HepG2 (cell line): ENCODE measurements around the gene TMTC4. TPM values are rescaled to one million over a fixed set of nuclear protein-coding genes. Genes with fewer than 3 reads are reported as not detected.

ENCODE experiments used
- ATAC-seq: fragments of 200-7000 bp; cut with Tn5 transposase; 3 replicates; pipeline ENCODE4 v1.9.1; 2020; ENCODE audit warnings: mild to moderate bottlenecking, moderate library complexity
- BruUV-seq: library from RNA; stranded (reverse); fragments of 400-500 nt; replicated peaks from 2 replicates; lab custom pipeline; 2021; lab: Mats Ljungman, UMichigan
- CTCF ChIA-PET: fragments of 300-600 bp; formaldehyde crosslinking; extraction: SDS; loops from one replicate; lab custom pipeline; 2021; ENCODE audit warnings: low total read pairs, inconsistent platforms, low intra/inter-chr PET ratio; lab: Yijun Ruan, JAX
- POLR2A ChIA-PET: fragments of 350-600 bp; sonication (Branson Sonifier 250); formaldehyde crosslinking; loops from one replicate; lab custom pipeline; 2020; ENCODE audit warnings: antibody characterized with exemption, inconsistent platforms; lab: Yijun Ruan, JAX
- DNase-seq: peaks from one replicate; pipeline ENCODE4 v3.0.0-alpha.2; 2015; ENCODE audit warnings: low spot score
- FAIRE-seq: peaks from 3 replicates; lab custom pipeline; 2011; peaks lifted over from hg19 to GRCh38; lab: Jason Lieb, UNC
- H2AFZ ChIP-seq: one replicate; pipeline ENCODE4 v1.6.1; 2011; ENCODE audit warnings: low read length, inconsistent platforms
- H3K27ac ChIP-seq: fragments of 300-600 bp; 3 replicates; pipeline ENCODE4 v1.8.0; 2011; ENCODE audit warnings: mixed run types, mild to moderate bottlenecking, mixed read lengths, low read length, inconsistent platforms; ENCODE audit not compliant: insufficient read depth; ENCODE audit errors: extremely low read length
- H3K27me3 ChIP-seq, 2 experiments: fragments of 200-600 bp in 1 of 2; 2 replicates in 1 of 2; 3 replicates in 1 of 2; pipeline versions ENCODE4 v1.6.0 to v1.8.0; 2011; ENCODE audit warnings: low read length in 2 of 2, mild to moderate bottlenecking in 2 of 2, moderate library complexity in 2 of 2, inconsistent platforms in 1 of 2; ENCODE audit not compliant: insufficient read depth in 2 of 2, control insufficient read depth in 1 of 2
- H3K36me3 ChIP-seq, 2 experiments: fragments of 200-600 bp in 1 of 2; replicated peaks in 1 of 2; 2 replicates in 1 of 2; 3 replicates in 1 of 2; pipeline versions ENCODE4 v1.5.1 to v1.8.0; 2011; ENCODE audit warnings: low read length in 2 of 2, inconsistent platforms in 1 of 2; ENCODE audit not compliant: insufficient read depth in 2 of 2, control insufficient read depth in 1 of 2
- H3K4me1 ChIP-seq: 2 replicates; pipeline ENCODE4 v1.5.1; 2012; ENCODE audit warnings: low read length, inconsistent platforms; ENCODE audit not compliant: insufficient read depth
- H3K4me2 ChIP-seq: 2 replicates; pipeline ENCODE4 v1.6.0; 2011; ENCODE audit warnings: low read depth, low read length, inconsistent platforms
- H3K4me3 ChIP-seq, 3 experiments: fragments of 200-600 bp in 1 of 3; sonication (generic), shearing (Covaris generic) in 1 of 3; replicated peaks in 1 of 3; 2 replicates each; pipeline ENCODE4 v1.5.1; 2011 to 2016; ENCODE audit warnings: low read length in 3 of 3, inconsistent platforms in 2 of 3, low read depth in 2 of 3, mild to moderate bottlenecking in 2 of 3, control low read depth in 1 of 3, mixed read lengths in 1 of 3; ENCODE audit not compliant: insufficient read depth in 1 of 3
- H3K79me2 ChIP-seq: one replicate; pipeline ENCODE4 v1.6.1; 2011; ENCODE audit warnings: low read length, inconsistent platforms; ENCODE audit not compliant: insufficient read depth
- H3K9ac ChIP-seq: 2 replicates; pipeline ENCODE4 v1.6.0; 2011; ENCODE audit warnings: mild to moderate bottlenecking, low read depth, low read length, inconsistent platforms; ENCODE audit not compliant: insufficient read depth
- H3K9me3 ChIP-seq: 2 replicates; pipeline ENCODE4 v1.5.1; 2012; ENCODE audit warnings: mild to moderate bottlenecking, low read length
- H4K20me1 ChIP-seq: 2 replicates; pipeline ENCODE4 v1.6.0; 2011; ENCODE audit warnings: inconsistent platforms, mild to moderate bottlenecking, low read length, moderate library complexity; ENCODE audit not compliant: insufficient read depth
- CERS6 ChIP-seq: sonication (generic); formaldehyde crosslinking; IDR thresholded peaks from 2 replicates; pipeline ENCODE4 v1.5.0; 2020; ENCODE audit warnings: missing genetic modification reagents
- HNRNPL ChIP-seq: fragments of 200-400 bp; formaldehyde crosslinking; IDR thresholded peaks from 2 replicates; pipeline ENCODE4 v1.6.1; 2017; ENCODE audit warnings: mild to moderate bottlenecking, low read depth, low read length
- POLR2G ChIP-seq: fragments of 200-400 bp; formaldehyde crosslinking; IDR thresholded peaks from 2 replicates; pipeline ENCODE4 v1.6.1; 2018; ENCODE audit warnings: mild to moderate bottlenecking, low read depth, low read length, moderate library complexity
- RNF2 ChIP-seq: fragments of 450-650 bp; conservative IDR thresholded peaks from 2 replicates; pipeline ENCODE4 v1.6.1; 2016; ENCODE audit warnings: low read depth
- SCMH1 ChIP-seq: sonication (generic); formaldehyde crosslinking; IDR thresholded peaks from 2 replicates; pipeline ENCODE4 v1.9.0; 2021; ENCODE audit warnings: missing genetic modification reagents, mild to moderate bottlenecking, borderline replicate concordance
- SNAPC4 ChIP-seq: sonication (generic); formaldehyde crosslinking; IDR thresholded peaks from 2 replicates; pipeline ENCODE4 v1.4.0; 2020; ENCODE audit warnings: mild to moderate bottlenecking, missing genetic modification reagents
- TEAD2 ChIP-seq: sonication (generic); formaldehyde crosslinking; IDR thresholded peaks from 2 replicates; pipeline ENCODE4 v1.9.0; 2021; ENCODE audit warnings: missing genetic modification reagents
- TRIM22 ChIP-seq: fragments of 450-650 bp; IDR thresholded peaks from 2 replicates; pipeline ENCODE4 v1.6.1; 2017
- ZNF367 ChIP-seq: sonication (generic); formaldehyde crosslinking; IDR thresholded peaks from 2 replicates; pipeline ENCODE4 v1.4.0; 2020; ENCODE audit warnings: missing genetic modification reagents, borderline replicate concordance
- ZNF451 ChIP-seq: sonication (generic); formaldehyde crosslinking; IDR thresholded peaks from 2 replicates; pipeline ENCODE4 v1.5.0; 2020; ENCODE audit warnings: mild to moderate bottlenecking, missing genetic modification reagents
- whole genome bisulfite sequencing: methylation state at CpG from one replicate; pipeline ENCODE4 v1.1.6; 2017; ENCODE audit warnings: low lambda C conversion rate; 5-methylcytosine and 5-hydroxymethylcytosine counted together
- in situ Hi-C: cut with HindIII; loops from 2 replicates; pipeline ENCODE4 v1.10.0; 2017; ENCODE audit warnings: low pct_unique_long_range_greater_than_20kb; ENCODE audit not compliant: extremely low pct_ligation_motif_present
- intact Hi-C: fragments of 100-400 bp; cut with micrococcal nuclease; formaldehyde crosslinking; loops from one replicate; pipeline ENCODE4 v1.10.0; 2022; ENCODE audit not compliant: unreplicated experiment
- polyA plus RNA-seq, 8 experiments: library from polyadenylated mRNA; depleted of rRNA in 3 of 8; stranded (reverse) in 7 of 8; unstranded in 1 of 8; fragments of >200 nt; fragmentation: Illumina TruSeq in 4 of 8; extraction: Trizol in 4 of 8; gene quantifications; 2 replicates each; pipeline versions ENCODE4 v1.2.1 to v1.2.3, GENCODE V29; 2011 to 2016; ENCODE audit warnings: low read depth in 4 of 8, missing spikeins in 1 of 8, mixed read lengths in 1 of 8; ENCODE audit not compliant: insufficient read depth in 1 of 8
- total RNA-seq, 5 experiments: library from RNA; depleted of rRNA; stranded (reverse); fragments of >200 nt; fragmentation: Illumina TruSeq; extraction: Trizol; gene quantifications; 2 replicates each; pipeline ENCODE4 v1.2.3, GENCODE V29; 2016; ENCODE audit warnings: low read depth in 1 of 5

Gene TMTC4
- total and polyA plus RNA-seq, 2 of the 13 experiments (the other 11 are each of a cell fraction or from before 2014, with no cell fraction given) = 16.0 to 22.6 TPM

GRCh38 chr13:100600461-100600860 is 74.1 kb downstream of the TMTC4 start:
- no TSS peak for BruUV-seq
- no peak for DNase-seq
- intact Hi-C loops = no loop called here

More at GRCh38 chr13:100600461-100600860, 74.1 kb downstream of the TMTC4 start:
- POLR2A ChIA-PET = no interaction called here
- no peak overlapping the region for H3K9ac ChIP-seq
- H3K4me2 ChIP-seq = no peak overlapping the region
- no peaks in the 10 kb centered on the region for H4K20me1 ChIP-seq
- no peaks in the 10 kb centered on the region for H3K79me2 ChIP-seq
- H2AFZ ChIP-seq = no peak overlapping the region
- in situ Hi-C loops = no loop called here
- H3K4me3 ChIP-seq = no peak overlapping the region
- no peak overlapping the region for H3K27ac ChIP-seq
- H3K27me3 ChIP-seq = no peaks in the 10 kb centered on the region
- H3K4me1 ChIP-seq = no peaks in the 10 kb centered on the region
- H3K36me3 ChIP-seq = peaks cover 0 to 1% of the 10 kb centered on the region in 2 experiments; a peak in 1 of 5 replicates
- CTCF ChIA-PET = no interaction called here
- WGBS = 90% methylated on average over 5 of the region's 6 CpGs
- H3K9me3 ChIP-seq = no peaks in the 10 kb centered on the region
- FAIRE-seq = no peak
- ATAC-seq = no peak
- no peak for TF ChIP-seq ZNF367 (CRISPR knock-in tag)
- TF ChIP-seq SNAPC4 (CRISPR knock-in tag) = no peak
- TF ChIP-seq TRIM22 = no peak
- TF ChIP-seq HNRNPL = no peak
- TF ChIP-seq TEAD2 (CRISPR knock-in tag) = no peak
- no peak for TF ChIP-seq ZNF451 (CRISPR knock-in tag)
- no peak for TF ChIP-seq POLR2G
- TF ChIP-seq CERS6 (CRISPR knock-in tag) = no peak
- TF ChIP-seq SCMH1 (CRISPR knock-in tag) = no peak
- no peak for TF ChIP-seq RNF2
